TTC549 (cell line): ENCODE measurements around the gene RALGPS1.

Source experiments
- FAIRE-seq: peaks from 2 replicates; lab custom pipeline; 2012; peaks lifted over from hg19 to GRCh38; lab: Jason Lieb, UNC

RALGPS1 gene

GRCh38 chr9:126906091-126906490, 8.5 kb upstream of the RALGPS1 start:
- no peak for FAIRE-seq

GRCh38 chr9:126907058-126907457, 7.5 kb upstream of the RALGPS1 start:
- no peak for FAIRE-seq

GRCh38 chr9:126915281-126915816, 767 bp downstream of the RALGPS1 start:
- no peak for FAIRE-seq

DNA sequence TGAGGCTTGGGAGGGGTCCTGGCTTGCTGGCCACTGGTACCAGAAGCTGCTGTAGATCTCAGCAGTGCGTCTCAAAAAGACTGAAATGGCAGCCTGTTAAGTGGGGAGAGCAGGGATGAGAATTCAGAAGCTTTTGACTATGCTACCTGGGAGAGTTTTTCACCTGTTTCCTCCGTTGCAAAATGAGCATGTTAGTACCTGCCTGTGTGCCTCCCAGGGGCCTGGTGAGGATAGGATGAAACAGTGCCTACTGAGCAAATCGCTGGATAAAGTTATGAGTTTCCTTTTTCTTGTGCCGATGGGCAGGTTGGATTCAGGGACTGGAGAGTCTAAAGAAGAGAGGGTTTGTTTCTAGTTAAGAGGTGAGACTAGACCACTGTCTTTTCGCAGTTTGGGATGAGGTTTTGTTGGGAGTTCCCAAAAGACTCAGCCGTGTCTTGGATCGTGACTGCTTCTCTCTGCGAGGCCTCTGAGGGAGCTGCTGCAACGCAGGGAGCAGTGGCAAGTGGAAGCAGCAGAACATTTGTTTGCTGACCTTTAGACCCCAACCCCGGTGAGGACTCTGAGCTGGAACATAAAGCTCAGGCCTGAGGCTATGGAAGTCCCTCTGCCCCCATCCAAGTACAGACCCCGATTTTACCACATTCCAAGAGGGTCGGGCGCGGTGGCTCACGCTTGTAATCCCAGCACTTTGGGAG, 1.4 kb downstream of the RALGPS1 start:
- no peak for FAIRE-seq

GRCh38 chr9:126916909-126917308, 2.3 kb downstream of the RALGPS1 start:
- no peak for FAIRE-seq

GRCh38 chr9:126919193-126919592, 4.6 kb downstream of the RALGPS1 start:
- FAIRE-seq, result no peak

GRCh38 chr9:126925876-126926275, 11.3 kb downstream of the RALGPS1 start:
- FAIRE-seq, result no peak

GRCh38 chr9:126926364-126926763, 11.8 kb downstream of the RALGPS1 start:
- FAIRE-seq, result no peak

DNA sequence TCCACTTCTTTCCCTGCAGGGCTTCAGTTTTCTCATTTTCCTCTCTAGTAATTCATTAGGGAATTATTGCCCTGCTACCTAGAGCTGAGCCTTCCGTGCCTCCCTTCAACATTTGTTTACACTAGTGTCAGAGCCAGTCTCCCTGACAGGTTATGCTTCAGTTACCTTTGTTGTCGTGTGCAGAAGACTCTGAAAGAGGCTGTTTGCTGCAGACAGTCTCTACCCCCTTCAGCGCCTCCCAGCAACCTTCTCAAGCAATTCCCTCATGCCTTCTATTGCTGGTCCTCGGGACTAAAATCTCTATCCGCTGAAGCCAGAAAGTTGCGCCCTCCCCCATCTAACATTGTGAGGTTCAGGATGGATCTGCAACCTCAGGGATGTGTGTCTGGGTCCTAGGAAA, 12.8 kb downstream of the RALGPS1 start:
- no peak for FAIRE-seq

GRCh38 chr9:126932871-126933321, 18.3 kb downstream of the RALGPS1 start:
- FAIRE-seq, result no peak

- FAIRE-seq, result no peak
Measured at GRCh38 chr9:126933334-126933980, 18.9 kb downstream of the RALGPS1 start.

GRCh38 chr9:126934441-126934840, 19.9 kb downstream of the RALGPS1 start:
- no peak for FAIRE-seq

GRCh38 chr9:126935630-126936029, 21.0 kb downstream of the RALGPS1 start:
- FAIRE-seq, result no peak

DNA sequence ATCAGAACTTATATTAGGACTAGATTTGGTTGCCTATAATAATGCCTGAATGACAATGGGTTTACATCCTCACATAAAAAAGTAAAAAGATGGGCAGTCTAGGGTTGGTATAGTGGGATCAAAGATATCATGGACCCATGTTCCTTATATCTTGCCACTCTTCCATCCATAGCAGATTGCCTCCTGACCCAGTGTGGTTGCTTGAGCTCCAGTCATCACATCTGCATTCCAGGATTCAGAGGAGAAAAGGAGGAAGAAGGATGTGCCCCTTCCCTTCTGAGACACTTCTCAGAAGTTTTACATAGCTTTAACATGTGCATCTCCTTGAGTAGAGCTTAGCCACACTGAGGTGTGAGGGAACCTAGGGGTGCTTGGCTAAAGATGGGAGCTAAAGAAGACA, 22.9 kb downstream of the RALGPS1 start:
- no peak for FAIRE-seq

- no peak for FAIRE-seq
Measured at GRCh38 chr9:126938327-126938726, 23.7 kb downstream of the RALGPS1 start.

GRCh38 chr9:126939821-126940221, 25.2 kb downstream of the RALGPS1 start:
- FAIRE-seq, result no peak

- FAIRE-seq, result no peak
Measured at GRCh38 chr9:126942399-126942798, 27.8 kb downstream of the RALGPS1 start.

GRCh38 chr9:126945682-126946081, 31.1 kb downstream of the RALGPS1 start:
- FAIRE-seq, result no peak

GRCh38 chr9:126947529-126947928, 32.9 kb downstream of the RALGPS1 start:
- no peak for FAIRE-seq

DNA sequence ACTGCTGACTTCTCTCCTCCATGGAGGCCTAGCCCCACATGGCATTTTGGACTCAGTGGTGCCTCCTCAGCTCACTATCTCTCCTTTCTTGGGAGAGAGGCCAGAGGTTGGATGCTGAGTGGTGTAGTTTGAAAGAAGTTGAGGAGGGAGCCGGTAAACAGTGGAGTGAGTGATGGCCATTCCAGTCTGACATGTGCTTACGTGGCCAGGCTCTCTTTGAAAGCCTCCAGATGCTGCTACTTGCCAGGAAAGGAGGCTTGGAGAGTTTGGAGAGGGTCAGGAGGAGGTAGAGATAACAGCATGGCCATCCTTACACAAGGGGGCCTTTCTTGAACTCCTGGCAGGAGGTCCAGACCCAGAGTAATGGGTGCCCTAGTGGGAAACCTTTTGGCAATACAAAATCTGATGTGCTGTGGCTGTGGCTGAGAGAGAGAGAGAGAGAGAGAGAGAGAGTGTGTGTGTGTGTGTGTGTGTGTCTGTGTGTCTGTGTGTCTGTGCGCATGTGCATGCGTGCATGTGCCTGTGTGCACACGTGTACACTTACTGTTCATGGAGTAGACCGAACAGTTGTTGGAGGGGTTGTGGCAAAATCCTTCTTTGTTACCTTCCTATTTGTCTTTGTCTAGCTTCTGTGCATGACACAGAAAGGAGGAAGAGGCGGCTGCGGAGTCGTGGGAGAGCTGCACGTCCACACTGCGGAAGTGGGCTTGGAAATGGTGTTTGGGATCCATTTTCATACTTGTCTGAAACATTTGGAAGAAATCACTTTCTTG, 37.8 kb downstream of the RALGPS1 start:
- no peak for FAIRE-seq

DNA sequence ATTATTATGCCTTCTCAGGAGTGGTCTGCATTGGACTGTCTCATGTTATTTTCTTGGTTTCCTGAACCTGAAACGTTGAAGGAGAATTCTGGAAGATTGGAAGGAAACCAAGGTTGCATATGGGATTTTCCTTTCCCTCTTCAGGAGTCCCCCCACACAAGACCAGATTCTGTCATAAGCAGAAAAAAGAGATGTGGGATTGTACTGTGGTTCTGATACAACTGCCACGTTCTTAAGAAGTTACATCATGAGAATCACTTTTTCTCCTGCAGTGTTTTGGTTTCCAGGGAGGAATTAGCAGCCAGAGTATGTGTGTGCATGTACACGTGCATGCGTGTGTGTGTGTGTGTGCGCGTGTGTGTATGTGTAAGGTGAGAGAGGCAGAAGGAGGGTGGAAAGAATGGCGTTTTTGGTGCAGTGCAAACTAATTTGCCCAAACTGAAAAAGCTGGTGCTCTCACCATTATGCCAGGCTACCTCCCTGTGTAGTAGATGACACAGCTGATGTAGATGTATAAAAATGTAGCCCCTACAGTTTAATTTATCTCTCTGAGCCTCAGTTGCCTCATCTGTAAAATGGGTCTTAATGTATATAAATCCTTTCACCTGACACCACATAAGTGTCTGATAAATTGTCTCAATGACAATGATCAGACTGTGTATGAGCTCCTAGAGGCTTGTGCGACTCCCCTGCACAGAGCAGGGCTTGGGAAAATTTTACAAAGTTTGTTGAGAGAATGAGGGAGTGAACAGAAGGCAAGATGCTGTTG, 38.6 kb downstream of the RALGPS1 start:
- FAIRE-seq, result no peak

- FAIRE-seq, result no peak
Measured at GRCh38 chr9:126955811-126956210, 41.2 kb downstream of the RALGPS1 start.
